ENCODE measurements around the gene COX19. TPM values are rescaled to one million over a fixed set of nuclear protein-coding genes. Genes with fewer than 3 reads are reported as not detected.

COX19 gene
- total RNA-seq, 1 experiment from 2014 or later = 14.0 TPM

DNA sequence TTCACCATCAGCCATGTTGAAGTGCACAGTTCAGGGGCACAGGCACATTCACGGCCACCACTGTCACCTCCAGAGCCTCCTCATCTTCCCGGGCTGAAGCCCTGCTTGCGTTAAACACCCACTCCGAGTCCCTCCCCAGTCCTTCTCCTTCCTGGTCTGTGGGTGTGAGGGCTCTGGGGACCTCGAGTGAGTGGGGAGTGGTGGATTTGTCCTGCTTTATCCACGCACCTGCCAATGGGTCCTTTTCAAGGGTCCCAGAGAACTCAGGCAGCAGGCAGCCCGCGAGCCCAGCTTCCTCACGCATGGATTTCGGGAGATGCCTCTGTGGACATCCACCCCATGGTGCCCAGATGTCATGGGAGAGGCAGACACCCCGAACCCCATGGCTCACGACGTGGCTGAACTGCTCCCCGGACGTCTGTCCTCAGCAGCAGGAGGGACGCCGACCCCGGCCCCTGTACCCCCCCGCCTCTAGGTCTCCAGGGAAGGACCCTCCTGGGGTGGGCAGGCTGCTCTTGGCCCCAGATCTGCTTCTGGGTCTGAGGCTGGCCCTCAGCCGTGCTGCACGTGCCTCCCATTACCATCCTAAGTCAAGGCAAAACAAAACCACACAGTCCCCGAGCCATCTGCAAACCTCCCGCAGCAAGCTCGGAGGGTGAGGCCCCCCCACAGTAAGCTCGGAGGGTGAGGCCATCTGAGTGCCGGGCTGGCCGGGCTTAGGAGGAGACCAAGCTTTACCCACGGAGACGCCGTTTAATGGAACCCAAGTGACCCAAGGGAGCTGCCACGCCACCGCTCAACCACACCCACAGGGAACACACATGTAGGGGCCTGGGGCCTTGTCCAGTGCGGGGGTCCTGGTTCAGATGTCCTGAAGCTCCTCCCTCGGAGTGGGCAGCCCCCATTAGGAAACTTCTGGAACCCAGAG lies 16.6 kb upstream of the COX19 start:
- TF ChIP-seq POLR2AphosphoS5 (IDR thresholded peaks at IDR 0.05; ENCODE audit: low read depth, low read length) (no peak), TCF7L2 (IDR thresholded peaks at IDR 0.05; ENCODE audit: borderline replicate concordance, extremely low read depth, insufficient read depth, insufficient read length) (no peak)

DNA sequence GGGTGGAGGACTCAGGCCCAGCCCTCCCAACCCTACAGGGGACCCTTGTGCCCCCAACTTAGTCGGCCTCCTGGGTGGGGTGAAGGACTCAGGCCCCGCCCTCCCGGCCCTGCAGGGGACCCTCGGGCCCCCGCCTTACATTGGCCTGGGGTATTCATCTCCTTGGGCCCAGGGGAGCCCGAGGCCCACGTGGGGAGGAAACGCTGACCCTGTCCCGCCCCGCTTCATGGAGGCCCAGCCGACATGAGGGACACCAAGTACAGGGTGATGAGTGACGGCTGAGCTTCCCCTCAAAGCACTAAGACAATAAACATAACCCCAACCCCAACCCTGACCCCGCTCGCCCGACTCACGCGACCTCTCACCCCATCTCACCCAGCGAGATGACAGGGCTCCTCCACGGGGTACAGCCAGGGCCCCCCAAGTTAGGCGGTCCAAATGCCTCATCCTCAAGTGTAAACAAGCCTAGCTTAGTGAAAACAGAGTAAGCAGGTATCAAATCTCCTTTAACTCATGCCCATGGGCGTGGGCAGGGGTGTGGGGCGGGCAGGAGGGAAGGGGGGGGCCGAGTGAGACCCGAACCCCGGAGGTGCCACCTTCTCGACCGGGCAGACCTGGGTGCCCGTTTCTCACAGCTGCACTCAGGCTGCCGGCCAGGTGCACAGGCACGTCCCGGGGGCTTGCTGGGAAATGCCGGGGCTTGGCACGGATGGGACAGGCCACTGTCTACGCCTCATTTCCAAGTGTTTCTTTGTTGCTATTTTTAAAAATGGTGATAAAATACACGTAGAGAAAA lies 15.8 kb upstream of the COX19 start:
- no TSS peak for BruUV-seq (replicated peaks)
- Histone ChIP-seq H4K20me1 (ENCODE audit: insufficient read depth) (no peaks in the 10 kb centered on the region), H3K27ac (ENCODE audit: low read depth, low read length) (no peak overlapping the region), H3K9me3 (ENCODE audit: control insufficient read depth in 1 of 2, insufficient read depth in 1 of 2, low read depth in 1 of 2, low read length in 2 of 2) (no peaks in the 10 kb centered on the region), H3K9me2 (ENCODE audit: insufficient read depth) (no peaks in the 10 kb centered on the region), H3K4me3 (replicated peaks in 1 of 2; ENCODE audit: low read depth in 1 of 2, low read length in 2 of 2) (no peak overlapping the region), H3K36me3 (ENCODE audit: control insufficient read depth in 1 of 2, insufficient read depth in 2 of 2, low read length in 2 of 2) (no peaks in the 10 kb centered on the region), H3K79me2 (ENCODE audit: insufficient read depth, low read length) (no peaks in the 10 kb centered on the region), H3K4me2 (ENCODE audit: low read length) (no peak overlapping the region), H3K9ac (ENCODE audit: low read length) (no peak overlapping the region), H3K27me3 (ENCODE audit: insufficient read depth, low read length) (no peaks in the 10 kb centered on the region), H2AFZ (ENCODE audit: low read depth, low read length, poor library complexity, severe bottlenecking) (no peak overlapping the region), H3K4me1 (ENCODE audit: control insufficient read depth in 1 of 2, insufficient read depth in 2 of 2, low read length in 2 of 2) (peaks cover 2 to 24% of the 10 kb centered on the region in 2 experiments; a peak in 2 of 4 replicates)
- POLR2A ChIA-PET = no interaction called here
- TF ChIP-seq EZH2 (IDR thresholded peaks at IDR 0.05) (no peak), SIN3A (IDR thresholded peaks at IDR 0.05; ENCODE audit: low read depth) (no peak), ELF1 (IDR thresholded peaks at IDR 0.05; ENCODE audit: borderline replicate concordance, low read depth) (no peak), ZNF274 (IDR thresholded peaks at IDR 0.05; ENCODE audit: low read depth, low read length) (no peak), EZH2phosphoT487 (IDR thresholded peaks at IDR 0.05; ENCODE audit: borderline replicate concordance) (no peak), RAD21 (IDR thresholded peaks at IDR 0.05; ENCODE audit: low read depth) (no peak), POLR2A (IDR thresholded peaks at IDR 0.05; ENCODE audit: borderline replicate concordance, extremely low read depth, insufficient read depth, insufficient read length) (no peak), CBX3 (IDR thresholded peaks at IDR 0.05; ENCODE audit: low read depth) (no peak)
- TF ChIP-seq, protein P1, sequence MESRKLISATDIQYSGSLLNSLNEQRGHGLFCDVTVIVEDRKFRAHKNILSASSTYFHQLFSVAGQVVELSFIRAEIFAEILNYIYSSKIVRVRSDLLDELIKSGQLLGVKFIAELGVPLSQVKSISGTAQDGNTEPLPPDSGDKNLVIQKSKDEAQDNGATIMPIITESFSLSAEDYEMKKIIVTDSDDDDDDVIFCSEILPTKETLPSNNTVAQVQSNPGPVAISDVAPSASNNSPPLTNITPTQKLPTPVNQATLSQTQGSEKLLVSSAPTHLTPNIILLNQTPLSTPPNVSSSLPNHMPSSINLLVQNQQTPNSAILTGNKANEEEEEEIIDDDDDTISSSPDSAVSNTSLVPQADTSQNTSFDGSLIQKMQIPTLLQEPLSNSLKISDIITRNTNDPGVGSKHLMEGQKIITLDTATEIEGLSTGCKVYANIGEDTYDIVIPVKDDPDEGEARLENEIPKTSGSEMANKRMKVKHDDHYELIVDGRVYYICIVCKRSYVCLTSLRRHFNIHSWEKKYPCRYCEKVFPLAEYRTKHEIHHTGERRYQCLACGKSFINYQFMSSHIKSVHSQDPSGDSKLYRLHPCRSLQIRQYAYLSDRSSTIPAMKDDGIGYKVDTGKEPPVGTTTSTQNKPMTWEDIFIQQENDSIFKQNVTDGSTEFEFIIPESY (IDR thresholded peaks at IDR 0.05; ENCODE audit: extremely low read depth, insufficient replicate concordance, low read length) = no peak
- intact Hi-C loops (cut with micrococcal nuclease) = loop anchor here (5.0 kb wide), 1 partner anchor 146 kb away; a partner anchor contains a TSS
- RAD21 ChIA-PET (ENCODE audit: low non-redundant PET in 1 of 2, low total read pairs in 2 of 2, uncharacterized antibody in 2 of 2, unreplicated experiment in 2 of 2) = no interaction called here
- DNase-seq (ENCODE audit: low read depth, low spot score) (no peak), ATAC-seq (no peak)
- CTCF ChIA-PET = interaction anchor here (0.6 to 5.0 kb wide), 2 partner anchors 74 to 186 kb away, joined by 4 to 69 read pairs; no protein-coding TSS in a partner anchor

More for the DNA sequence above, 16.6 kb upstream of the COX19 start:
- ChIA-PET POLR2A (no interaction called here), RAD21 (ENCODE audit: low non-redundant PET in 1 of 2, low total read pairs in 2 of 2, uncharacterized antibody in 2 of 2, unreplicated experiment in 2 of 2) (interaction anchor here (1.3 to 1.6 kb wide), 2 partner anchors 74 kb away, joined by 11 read pairs; no protein-coding TSS in a partner anchor), CTCF (interaction anchor here (1.4 to 5.0 kb wide), 9 partner anchors 14 to 192 kb away, joined by 4 to 69 read pairs (median 6); partner anchors contain the start of gene COX19)
- H3K4me1 ChIP-seq (ENCODE audit: control insufficient read depth in 1 of 2, insufficient read depth in 2 of 2, low read length in 2 of 2) = peaks cover 2 to 24% of the 10 kb centered on the region in 2 experiments; a peak in 2 of 4 replicates
- no peak overlapping the region for H3K9ac ChIP-seq (ENCODE audit: low read length)
- H2AFZ ChIP-seq (ENCODE audit: low read depth, low read length, poor library complexity, severe bottlenecking) = no peak overlapping the region
- H3K79me2 ChIP-seq (ENCODE audit: insufficient read depth, low read length) = no peaks in the 10 kb centered on the region
- H3K27ac ChIP-seq (ENCODE audit: low read depth, low read length) = no peak overlapping the region
- no TSS peak for BruUV-seq (replicated peaks)
- no peaks in the 10 kb centered on the region for H3K36me3 ChIP-seq (ENCODE audit: control insufficient read depth in 1 of 2, insufficient read depth in 2 of 2, low read length in 2 of 2)
- DNase-seq (ENCODE audit: low read depth, low spot score) (no peak), ATAC-seq (no peak)
- H3K4me3 ChIP-seq (replicated peaks in 1 of 2; ENCODE audit: low read depth in 1 of 2, low read length in 2 of 2) = no peak overlapping the region
- H4K20me1 ChIP-seq (ENCODE audit: insufficient read depth) = no peaks in the 10 kb centered on the region
- no peaks in the 10 kb centered on the region for H3K9me3 ChIP-seq (ENCODE audit: control insufficient read depth in 1 of 2, insufficient read depth in 1 of 2, low read depth in 1 of 2, low read length in 2 of 2)
- H3K9me2 ChIP-seq (ENCODE audit: insufficient read depth) = no peaks in the 10 kb centered on the region
- intact Hi-C loops (cut with micrococcal nuclease) = loop anchor here (5.0 kb wide), 1 partner anchor 145 kb away; a partner anchor contains a TSS
- H3K27me3 ChIP-seq (ENCODE audit: insufficient read depth, low read length) = no peaks in the 10 kb centered on the region
- no peak overlapping the region for H3K4me2 ChIP-seq (ENCODE audit: low read length)

Measured in HCT116 (cell line).